ENCODE results near the gene HCFC1R1. TPM values are rescaled to one million over a fixed set of nuclear protein-coding genes. Genes with fewer than 3 reads are reported as not detected.

HCFC1R1 gene
- total RNA-seq, 1 experiment from 2014 or later: 75.4 TPM

- Mint-ChIP-seq H3K27me3 (ENCODE audit: unreplicated experiment) (no peaks in the 10 kb centered on the region), H3K4me1 (ENCODE audit: low read depth, unreplicated experiment) (peaks cover 30% of the 10 kb centered on the region), H3K36me3 (ENCODE audit: insufficient read depth, unreplicated experiment) (peaks cover 87% of the 10 kb centered on the region), H3K9me3 (ENCODE audit: low read depth, unreplicated experiment) (no peaks in the 10 kb centered on the region), H3K4me3 (ENCODE audit: low read depth, unreplicated experiment) (peak overlapping the region; percentile 80), H3K27ac (ENCODE audit: unreplicated experiment) (peak overlapping the region; percentile 89)
- DNase-seq: no peak
- TSS peak; percentile 40 for BruUV-seq (replicated peaks)
- CTCF ChIA-PET: interaction anchor here (0.6 to 7.8 kb wide), 5 partner anchors 8 to 1105 kb away, joined by 3 to 126 read pairs (median 6); partner anchors contain the start of genes HS3ST6 and ZNF213
- intact Hi-C loops (cut with micrococcal nuclease; ENCODE audit: unreplicated experiment): no loop called here
- TF ChIP-seq, protein P1, sequence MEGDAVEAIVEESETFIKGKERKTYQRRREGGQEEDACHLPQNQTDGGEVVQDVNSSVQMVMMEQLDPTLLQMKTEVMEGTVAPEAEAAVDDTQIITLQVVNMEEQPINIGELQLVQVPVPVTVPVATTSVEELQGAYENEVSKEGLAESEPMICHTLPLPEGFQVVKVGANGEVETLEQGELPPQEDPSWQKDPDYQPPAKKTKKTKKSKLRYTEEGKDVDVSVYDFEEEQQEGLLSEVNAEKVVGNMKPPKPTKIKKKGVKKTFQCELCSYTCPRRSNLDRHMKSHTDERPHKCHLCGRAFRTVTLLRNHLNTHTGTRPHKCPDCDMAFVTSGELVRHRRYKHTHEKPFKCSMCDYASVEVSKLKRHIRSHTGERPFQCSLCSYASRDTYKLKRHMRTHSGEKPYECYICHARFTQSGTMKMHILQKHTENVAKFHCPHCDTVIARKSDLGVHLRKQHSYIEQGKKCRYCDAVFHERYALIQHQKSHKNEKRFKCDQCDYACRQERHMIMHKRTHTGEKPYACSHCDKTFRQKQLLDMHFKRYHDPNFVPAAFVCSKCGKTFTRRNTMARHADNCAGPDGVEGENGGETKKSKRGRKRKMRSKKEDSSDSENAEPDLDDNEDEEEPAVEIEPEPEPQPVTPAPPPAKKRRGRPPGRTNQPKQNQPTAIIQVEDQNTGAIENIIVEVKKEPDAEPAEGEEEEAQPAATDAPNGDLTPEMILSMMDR (IDR thresholded peaks at IDR 0.05; ENCODE audit: unreplicated experiment): no peak
These were observed 893 bp downstream of the HCFC1R1 start for GRCh38 chr16:3022684-3023414.

GRCh38 chr16:3022208-3022683 is 1.5 kb downstream of the HCFC1R1 start:
- CTCF ChIA-PET: interaction anchor here (0.6 to 7.8 kb wide), 6 partner anchors 9 to 1104 kb away, joined by 3 to 126 read pairs (median 4); partner anchors contain the start of genes HS3ST6 and ZNF213
- no peaks in the 10 kb centered on the region for H3K27me3 Mint-ChIP-seq (ENCODE audit: unreplicated experiment)
- peaks cover 30% of the 10 kb centered on the region for H3K4me1 Mint-ChIP-seq (ENCODE audit: low read depth, unreplicated experiment)
- DNase-seq: peak; percentile 98
- no TSS peak for BruUV-seq (replicated peaks)
- peak overlapping the region; percentile 89 for H3K27ac Mint-ChIP-seq (ENCODE audit: unreplicated experiment)
- H3K4me3 Mint-ChIP-seq (ENCODE audit: low read depth, unreplicated experiment): peak overlapping the region; percentile 80
- intact Hi-C loops (cut with micrococcal nuclease; ENCODE audit: unreplicated experiment): no loop called here
- H3K36me3 Mint-ChIP-seq (ENCODE audit: insufficient read depth, unreplicated experiment): peaks cover 84% of the 10 kb centered on the region
- TF ChIP-seq, protein P1 (IDR thresholded peaks at IDR 0.05; ENCODE audit: unreplicated experiment): no peak
- H3K9me3 Mint-ChIP-seq (ENCODE audit: low read depth, unreplicated experiment): no peaks in the 10 kb centered on the region

- peaks cover 81% of the 10 kb centered on the region for H3K36me3 Mint-ChIP-seq (ENCODE audit: insufficient read depth, unreplicated experiment)
- TSS peak; percentile 63 for BruUV-seq (replicated peaks)
- peaks cover 30% of the 10 kb centered on the region for H3K4me1 Mint-ChIP-seq (ENCODE audit: low read depth, unreplicated experiment)
- peak overlapping the region; percentile 89 for H3K27ac Mint-ChIP-seq (ENCODE audit: unreplicated experiment)
- TF ChIP-seq, protein P1 (IDR thresholded peaks at IDR 0.05; ENCODE audit: unreplicated experiment): no peak
- no peaks in the 10 kb centered on the region for H3K9me3 Mint-ChIP-seq (ENCODE audit: low read depth, unreplicated experiment)
- H3K27me3 Mint-ChIP-seq (ENCODE audit: unreplicated experiment): no peaks in the 10 kb centered on the region
- intact Hi-C loops (cut with micrococcal nuclease; ENCODE audit: unreplicated experiment): no loop called here
- CTCF ChIA-PET: interaction anchor here (0.6 to 7.8 kb wide), 9 partner anchors 9 to 113 kb away, joined by 3 to 126 read pairs (median 3); partner anchors contain the start of gene ZNF213
- peak; percentile 96 for DNase-seq
- H3K4me3 Mint-ChIP-seq (ENCODE audit: low read depth, unreplicated experiment): peak overlapping the region; percentile 80
These were observed 2.1 kb downstream of the HCFC1R1 start for GRCh38 chr16:3021449-3022207.

DNA sequence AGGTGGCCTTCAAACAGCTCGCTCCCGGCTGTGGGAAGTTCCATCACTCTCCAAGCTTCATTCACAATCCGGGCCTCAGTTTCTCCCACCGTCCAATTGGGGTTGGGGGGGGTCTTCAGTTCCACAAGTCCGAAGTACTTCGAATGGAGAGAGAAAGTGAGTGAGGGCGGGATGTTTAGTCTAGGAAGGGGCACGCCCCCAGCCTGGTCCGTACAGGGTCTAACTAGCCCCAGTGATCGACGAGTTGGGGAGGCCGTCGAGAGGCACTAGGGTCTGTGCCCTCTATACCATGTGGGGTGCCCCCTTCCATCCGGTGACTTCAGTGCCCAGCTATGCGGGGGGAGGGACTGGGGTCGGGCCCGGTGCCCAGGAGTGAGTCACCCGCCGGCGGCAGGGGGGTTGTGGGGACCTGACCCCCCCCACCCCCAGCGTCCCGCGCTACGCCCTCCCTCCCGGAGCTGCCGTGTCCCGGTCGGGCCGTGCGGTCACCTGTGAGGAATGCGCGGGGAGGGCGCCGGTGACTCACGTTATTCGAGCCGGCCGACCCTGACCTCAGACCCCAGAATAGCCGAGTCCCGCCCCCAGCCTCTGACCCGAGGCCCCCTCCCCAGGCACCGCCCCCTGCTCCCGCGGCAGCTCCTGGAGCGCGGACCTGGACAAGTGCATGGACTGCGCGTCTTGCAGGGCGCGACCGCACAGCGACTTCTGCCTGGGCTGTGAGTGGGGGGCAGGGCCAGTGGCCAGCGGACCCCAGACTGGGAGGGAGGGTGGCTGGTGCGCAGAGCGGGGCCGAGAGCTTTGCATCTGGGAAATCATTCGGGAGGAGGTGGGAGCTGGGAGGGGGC is 2.9 kb downstream of the HCFC1R1 start:
- TF ChIP-seq, protein P1 (IDR thresholded peaks at IDR 0.05; ENCODE audit: unreplicated experiment): no peak
- intact Hi-C loops (cut with micrococcal nuclease; ENCODE audit: unreplicated experiment): loop anchor here (1.0 kb wide), 1 partner anchor 14 kb away; no protein-coding TSS in a partner anchor
- peak overlapping the region; percentile 89 for H3K27ac Mint-ChIP-seq (ENCODE audit: unreplicated experiment)
- H3K36me3 Mint-ChIP-seq (ENCODE audit: insufficient read depth, unreplicated experiment): peaks cover 73% of the 10 kb centered on the region
- H3K4me1 Mint-ChIP-seq (ENCODE audit: low read depth, unreplicated experiment): peaks cover 34% of the 10 kb centered on the region
- H3K4me3 Mint-ChIP-seq (ENCODE audit: low read depth, unreplicated experiment): peak overlapping the region; percentile 80
- CTCF ChIA-PET: interaction anchor here (0.6 to 7.8 kb wide), 9 partner anchors 7 to 73 kb away, joined by 3 to 126 read pairs (median 4); no protein-coding TSS in a partner anchor
- BruUV-seq (replicated peaks): no TSS peak
- DNase-seq: peak; percentile 98
- no peaks in the 10 kb centered on the region for H3K27me3 Mint-ChIP-seq (ENCODE audit: unreplicated experiment)
- no peaks in the 10 kb centered on the region for H3K9me3 Mint-ChIP-seq (ENCODE audit: low read depth, unreplicated experiment)

Measured in Calu3 (cell line).